K562 (cell line): ENCODE data around the gene GNAT1. TPM values are rescaled to one million over a fixed set of nuclear protein-coding genes. Genes with fewer than 3 reads are reported as not detected.

Experiments
- ATAC-seq: fragments of 200-7000 bp; cut with Tn5 transposase; 3 replicates; pipeline ENCODE4 v1.9.1; 2020; ENCODE audit warnings: moderate library complexity
- BruUV-seq: library from RNA; stranded (reverse); fragments of 400-500 nt; replicated peaks from 2 replicates; lab custom pipeline; 2021; lab: Mats Ljungman, UMichigan
- CTCF ChIA-PET: fragments of 300-600 bp; formaldehyde crosslinking; extraction: SDS; loops from one replicate; lab custom pipeline; 2021; ENCODE audit warnings: low intra/inter-chr PET ratio; lab: Yijun Ruan, JAX
- POLR2A ChIA-PET: fragments of 300-600, 350-650 bp; sonication (Branson Sonifier 250); formaldehyde crosslinking; extraction: SDS; loops from one replicate; lab custom pipeline; 2021; ENCODE audit warnings: antibody characterized with exemption, inconsistent platforms; lab: Yijun Ruan, JAX
- DNase-seq, 4 experiments: peaks; one replicate each; pipeline versions ENCODE4 v3.0.0 to v3.0.0-alpha.2; 2011 to 2018; ENCODE audit warnings: low spot score in 3 of 4, mixed read lengths in 3 of 4; ENCODE audit errors: extremely low read depth in 1 of 4
- FAIRE-seq: peaks from 2 replicates; lab custom pipeline; 2011; peaks lifted over from hg19 to GRCh38; lab: Jason Lieb, UNC
- H2AFZ ChIP-seq: 2 replicates; pipeline ENCODE4 v1.6.0; 2011; ENCODE audit warnings: low read depth, low read length, control low read depth, inconsistent platforms
- H3K27ac ChIP-seq: fragments of 200-600 bp; 3 replicates; pipeline ENCODE4 v1.8.0; 2011; ENCODE audit warnings: low read depth, mild to moderate bottlenecking, control low read depth, inconsistent platforms, low read length, moderate library complexity, mixed read lengths; ENCODE audit errors: extremely low read depth
- H3K27me3 ChIP-seq, 2 experiments: fragments of 300-600 bp in 1 of 2; 2 replicates in 1 of 2; 3 replicates in 1 of 2; pipeline versions ENCODE4 v1.6.0 to v1.8.0; 2011; ENCODE audit warnings: inconsistent platforms in 2 of 2, low read length in 2 of 2, mild to moderate bottlenecking in 1 of 2, mixed read lengths in 1 of 2, moderate library complexity in 1 of 2; ENCODE audit not compliant: control insufficient read depth in 2 of 2, insufficient read depth in 2 of 2
- H3K36me3 ChIP-seq: fragments of 300-600 bp; 3 replicates; pipeline ENCODE4 v1.8.0; 2011; ENCODE audit warnings: mild to moderate bottlenecking, low read length, inconsistent platforms; ENCODE audit not compliant: control insufficient read depth, insufficient read depth
- H3K4me1 ChIP-seq, 2 experiments: fragments of 200-600 bp in 1 of 2; replicated peaks in 1 of 2; 2 replicates in 1 of 2; 3 replicates in 1 of 2; pipeline versions ENCODE4 v1.5.1 to v1.8.0; 2011; ENCODE audit warnings: inconsistent platforms in 2 of 2, low read length in 2 of 2, mild to moderate bottlenecking in 1 of 2, mixed read lengths in 1 of 2, moderate library complexity in 1 of 2; ENCODE audit not compliant: control insufficient read depth in 2 of 2, insufficient read depth in 2 of 2
- H3K4me2 ChIP-seq: 2 replicates; pipeline ENCODE4 v1.6.1; 2011; ENCODE audit warnings: low read length, control low read depth, inconsistent platforms, mixed read lengths; ENCODE audit not compliant: insufficient read depth
- H3K4me3 ChIP-seq: fragments of 200-600 bp; sonication (generic), shearing (Covaris generic); 2 replicates; pipeline ENCODE4 v1.5.1; 2016; ENCODE audit warnings: control low read depth, inconsistent platforms
- H3K79me2 ChIP-seq: fragments of 200-600 bp; 3 replicates; pipeline ENCODE4 v1.8.0; 2011; ENCODE audit warnings: low read length, inconsistent platforms; ENCODE audit not compliant: control insufficient read depth, insufficient read depth
- H3K9ac ChIP-seq, 2 experiments: 2 replicates each; pipeline versions ENCODE4 v1.6.0 to v1.6.1; 2011; ENCODE audit warnings: low read depth in 2 of 2, low read length in 2 of 2, control low read depth in 1 of 2, inconsistent platforms in 1 of 2, mild to moderate bottlenecking in 1 of 2, mixed read lengths in 1 of 2; ENCODE audit not compliant: insufficient read depth in 1 of 2
- H3K9me1 ChIP-seq: one replicate; pipeline ENCODE4 v1.6.0; 2011; ENCODE audit warnings: inconsistent platforms, mild to moderate bottlenecking, low read length, moderate library complexity; ENCODE audit not compliant: control insufficient read depth, insufficient read depth
- H3K9me3 ChIP-seq: replicated peaks from 2 replicates; pipeline ENCODE4 v1.5.1; 2011; ENCODE audit warnings: low read depth, low read length, inconsistent platforms; ENCODE audit not compliant: control insufficient read depth, insufficient read depth
- H4K20me1 ChIP-seq: replicated peaks from 2 replicates; pipeline ENCODE4 v1.6.1; 2011; ENCODE audit warnings: low read length, inconsistent platforms, mixed read lengths; ENCODE audit not compliant: control insufficient read depth, insufficient read depth
- BACH1 ChIP-seq: fragments of 200-800 bp; sonication (Bioruptor generic); IDR thresholded peaks from 2 replicates; pipeline ENCODE4 v1.6.1; 2016; ENCODE audit warnings: missing genetic modification characterization, missing compliant biosample characterization
- CTCF ChIP-seq, 3 experiments: IDR thresholded peaks in 2 of 3; conservative IDR thresholded peaks in 1 of 3; 2 replicates each; pipeline ENCODE4 v1.5.1; 2011 to 2012; ENCODE audit warnings: low read length in 3 of 3, mild to moderate bottlenecking in 3 of 3, control low read depth in 2 of 3, improper control_type of control experiment in 1 of 3, inconsistent platforms in 1 of 3, low read depth in 1 of 3, mixed read lengths in 1 of 3, moderate library complexity in 1 of 3; ENCODE audit not compliant: insufficient read depth in 2 of 3
- DLX4 ChIP-seq: fragments of 250-450 bp; sonication (Bioruptor Pico); IDR thresholded peaks from 2 replicates; pipeline ENCODE4 v1.6.1; 2021; ENCODE audit warnings: mild to moderate bottlenecking
- E2F5 ChIP-seq: sonication (generic); formaldehyde crosslinking; IDR thresholded peaks from 2 replicates; pipeline ENCODE4 v1.8.0; 2022; ENCODE audit warnings: mild to moderate bottlenecking, missing genetic modification reagents
- EP300 ChIP-seq: IDR thresholded peaks from 2 replicates; pipeline ENCODE4 v1.6.1; 2012; ENCODE audit warnings: low read length, improper control_type of control experiment
- KLF6 ChIP-seq: fragments of 250-450 bp; sonication (Bioruptor Pico); IDR thresholded peaks from 2 replicates; pipeline ENCODE4 v1.4.0; 2020; ENCODE audit warnings: mild to moderate bottlenecking, moderate library complexity, borderline replicate concordance
- MCM2 ChIP-seq: fragments of 450-650 bp; IDR thresholded peaks from 2 replicates; pipeline ENCODE4 v1.6.1; 2017; ENCODE audit warnings: low read depth, mild to moderate bottlenecking
- MLLT1 ChIP-seq, 2 experiments: fragments of 450-650 bp; IDR thresholded peaks; 2 replicates each; pipeline ENCODE4 v1.6.1; 2016
- MNT ChIP-seq, 2 experiments: fragments of 450-650 bp; conservative IDR thresholded peaks; 2 replicates each; pipeline ENCODE4 v1.6.1; 2017; ENCODE audit warnings: mild to moderate bottlenecking in 2 of 2, moderate library complexity in 2 of 2
- NCOA6 ChIP-seq: fragments of 450-650 bp; IDR thresholded peaks from 2 replicates; pipeline ENCODE4 v1.6.1; 2017; ENCODE audit warnings: mild to moderate bottlenecking
- SMC3 ChIP-seq: conservative IDR thresholded peaks from 2 replicates; pipeline ENCODE4 v1.6.1; 2011; ENCODE audit warnings: low read depth, low read length, improper control_type of control experiment; ENCODE audit not compliant: insufficient read depth
- ZNF780A ChIP-seq: fragments of 250-450 bp; sonication (Bioruptor Pico); IDR thresholded peaks from 2 replicates; pipeline ENCODE4 v1.5.0; 2021; ENCODE audit warnings: mild to moderate bottlenecking
- WGBS: fragments of 100-300 bp; shearing (Covaris generic); methylation state at CpG from one replicate; pipeline ENCODE4 v1.1.6; 2016; ENCODE audit warnings: low coverage, mixed read lengths; ENCODE audit not compliant: insufficient coverage; ENCODE audit errors: missing lambda C conversion rate; 5-methylcytosine and 5-hydroxymethylcytosine counted together
- in situ Hi-C: fragments of 300-500 bp; cut with MboI; formaldehyde crosslinking; loops from 4 replicates; pipeline ENCODE4 v1.15.0; 2018; ENCODE audit warnings: inconsistent platforms, mixed read lengths
- intact Hi-C: fragments of 100-400 bp; cut with micrococcal nuclease; formaldehyde crosslinking; loops from 2 replicates; pipeline ENCODE4 v1.14.2; 2022
- polyA plus RNA-seq, 8 experiments: library from polyadenylated mRNA; depleted of rRNA in 4 of 8; stranded (reverse) in 5 of 8; unstranded in 3 of 8; fragments of >200 nt; fragmentation: Nextera tagmentation in 2 of 8; fragmentation: Illumina TruSeq in 1 of 8; extraction: Ambion mirVana in 2 of 8; extraction: Trizol in 1 of 8; gene quantifications; 2 replicates each; pipeline versions ENCODE4 v1.2.1 to v1.2.3, GENCODE V29; 2011 to 2014; ENCODE audit warnings: inconsistent platforms in 1 of 8, missing spikeins in 1 of 8
- total RNA-seq, 7 experiments: library from RNA; depleted of rRNA in 6 of 7; stranded (reverse); fragments of >200 nt in 6 of 7; fragmentation: Illumina TruSeq in 2 of 7; extraction: Trizol in 2 of 7; gene quantifications; 2 replicates each; pipeline versions ENCODE4 v1.2.1 to v1.2.3, GENCODE V29; 2011 to 2021; ENCODE audit warnings: low replicate concordance in 1 of 7

Gene GNAT1
- total and polyA plus RNA-seq, 9 of the 15 experiments (the other 6 are each of a cell fraction or from before 2014, with no cell fraction given) = not detected

GRCh38 chr3:50192124-50192523, 714 bp downstream of the GNAT1 start:
- Histone ChIP-seq H3K9me3 (no peaks in the 10 kb centered on the region), H3K9me1 (no peaks in the 10 kb centered on the region), H3K4me3 (no peak overlapping the region), H3K27me3 (peaks cover 0 to 15% of the 10 kb centered on the region in 2 experiments; a peak in 2 of 5 replicates), H3K9ac (no peak overlapping the region), H3K4me2 (no peak overlapping the region), H3K4me1 (peaks cover 2 to 33% of the 10 kb centered on the region in 2 experiments; a peak in 2 of 5 replicates), H3K36me3 (no peaks in the 10 kb centered on the region), H2AFZ (no peak overlapping the region), H4K20me1 (no peaks in the 10 kb centered on the region; the same call in 1 of the 2 replicates), H3K27ac (no peak overlapping the region), H3K79me2 (no peaks in the 10 kb centered on the region)
- FAIRE-seq (no peak), ATAC-seq (no peak), DNase-seq (no peak)
- intact Hi-C loops = loop anchor here (1.0 kb wide), 1 partner anchor 81 kb away; no protein-coding TSS in a partner anchor
- no peak for TF ChIP-seq EP300
- no peak for TF ChIP-seq CTCF (IDR thresholded peaks at IDR 0.05 in 2 of 3, conservative IDR thresholded peaks at IDR 0.05 in 1 of 3; ENCODE audit: insufficient read depth in 2 of 3, low read depth in 1 of 3, low read length in 3 of 3)
- TF ChIP-seq MNT (conservative IDR thresholded peaks at IDR 0.05) = no peak
- TF ChIP-seq MLLT1 (IDR thresholded peaks at IDR 0.05) = no peak
- TF ChIP-seq KLF6 (CRISPR knock-in tag) = no peak
- no peak for TF ChIP-seq DLX4 (CRISPR knock-in tag)
- no peak for TF ChIP-seq MCM2
- TF ChIP-seq NCOA6 = no peak
- no peak for TF ChIP-seq E2F5
- no peak for TF ChIP-seq BACH1 (tag)
- TF ChIP-seq SMC3 = no peak
- TF ChIP-seq ZNF780A (CRISPR knock-in tag) = no peak
- ChIA-PET CTCF (interaction anchor here (0.5 to 4.9 kb wide), 6 partner anchors 34 to 161 kb away, joined by 3 to 91 read pairs (median 3); no protein-coding TSS in a partner anchor), POLR2A (interaction anchor here (0.7 to 1.2 kb wide), 2 partner anchors 13 to 71 kb away, joined by 3 to 5 read pairs; no protein-coding TSS in a partner anchor)
- in situ Hi-C loops = loop anchor here (5.0 kb wide), 2 partner anchors 35 to 80 kb away; no protein-coding TSS in a partner anchor
- no TSS peak for BruUV-seq
- WGBS = 49% methylated on average over 7 of the region's 8 CpGs
